WI38 (cell line): ENCODE data around the gene TYMS.

Experiments used
- H3K4me3 ChIP-seq: 2 replicates; pipeline ENCODE4 v1.5.1; 2011; ENCODE audit warnings: low read depth, mild to moderate bottlenecking, control low read depth, low read length
- CTCF ChIP-seq: IDR thresholded peaks from 2 replicates; pipeline ENCODE4 v1.5.1; 2012; ENCODE audit warnings: low read depth, mild to moderate bottlenecking, control low read depth, low read length

Gene TYMS

GRCh38 chr18:697012-697411, 39.6 kb downstream of the TYMS start:
- TF ChIP-seq CTCF, result no peak

GRCh38 chr18:697800-698199, 40.3 kb downstream of the TYMS start:
- no peak overlapping the region for H3K4me3 ChIP-seq
- no peak for TF ChIP-seq CTCF

More at GRCh38 chr18:697012-697411, 39.6 kb downstream of the TYMS start:
- no peak overlapping the region for H3K4me3 ChIP-seq

GRCh38 chr18:703213-703967, 45.9 kb downstream of the TYMS start:
- H3K4me3 ChIP-seq, result peak overlapping the region; percentile 8; the same call in 1 of the 2 replicates
- no peak for TF ChIP-seq CTCF

- no peak for TF ChIP-seq CTCF
- no peak overlapping the region for H3K4me3 ChIP-seq
Observed at GRCh38 chr18:706405-706804, 49.0 kb downstream of the TYMS start.

GRCh38 chr18:708096-708495, 50.6 kb downstream of the TYMS start:
- no peak overlapping the region for H3K4me3 ChIP-seq
- TF ChIP-seq CTCF, result no peak

GRCh38 chr18:709771-710170, 52.3 kb downstream of the TYMS start:
- TF ChIP-seq CTCF, result no peak
- no peak overlapping the region for H3K4me3 ChIP-seq

GRCh38 chr18:710418-711300, 53.2 kb downstream of the TYMS start:
- peak overlapping the region; percentile 76 for H3K4me3 ChIP-seq

More at GRCh38 chr18:710418-711300, 53.2 kb downstream of the TYMS start:
- TF ChIP-seq CTCF, result no peak
